HG03045 (cell line): ENCODE results near the gene ZC3H15.
A peak's percentile ranks its signal among the peaks of the same experiment; 100 is the strongest.
"Not testable (repeated sequence)": the region's sequence is repeated elsewhere in the genome, so short reads cannot be mapped to it uniquely, and the experiment has no call there.

Source experiments
- ATAC-seq: cut with Tn5 transposase; IDR thresholded peaks from one replicate; pipeline ENCODE4 v1.9.1; 2021; ENCODE audit warnings: mild to moderate bottlenecking, moderate library complexity; ENCODE audit not compliant: unreplicated experiment

ZC3H15 gene

DNA sequence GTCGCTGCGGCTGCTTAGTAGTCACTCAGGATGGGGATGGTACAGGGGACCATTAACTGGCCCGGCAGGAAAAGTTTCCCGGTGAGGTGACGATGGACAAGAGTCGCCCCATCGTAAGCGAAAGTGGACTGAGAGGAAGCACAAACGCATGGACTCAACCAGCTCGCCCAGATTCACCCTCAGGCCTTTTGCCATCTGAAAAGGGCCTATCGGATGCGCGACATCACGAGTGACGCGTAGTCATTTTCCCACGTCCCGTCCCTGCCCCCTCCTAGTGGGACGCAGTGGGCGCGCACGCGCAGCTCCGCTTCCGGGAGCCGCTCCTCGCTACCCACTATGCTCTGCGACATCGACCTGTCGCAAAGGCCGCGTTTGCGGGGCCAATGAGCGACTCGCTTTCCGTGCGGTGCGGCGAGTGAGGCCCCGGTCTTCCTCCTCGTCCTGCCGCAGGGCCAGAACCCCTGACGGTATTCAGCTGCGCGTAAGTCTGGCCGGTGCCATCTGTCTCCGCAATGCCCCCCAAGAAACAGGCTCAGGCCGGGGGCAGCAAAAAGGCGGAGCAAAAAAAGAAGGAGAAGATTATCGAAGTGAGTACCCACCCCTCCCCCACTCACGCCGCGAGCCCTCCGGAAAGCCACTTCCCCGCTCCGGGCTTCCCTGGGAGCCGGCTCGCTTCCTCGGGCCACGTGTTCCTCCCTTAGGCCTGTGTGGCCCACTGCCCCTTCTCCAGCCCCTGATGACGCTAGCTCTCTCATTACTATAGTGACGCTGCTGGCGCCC is at the start of gene ZC3H15:
Gene ZC3H15, plus strand, starts transcription at position 390 of the 780 bp plus-strand sequence. Its CDS starts 123 bp downstream, at position 513.
- ATAC-seq, result peak; percentile 82

DNA sequence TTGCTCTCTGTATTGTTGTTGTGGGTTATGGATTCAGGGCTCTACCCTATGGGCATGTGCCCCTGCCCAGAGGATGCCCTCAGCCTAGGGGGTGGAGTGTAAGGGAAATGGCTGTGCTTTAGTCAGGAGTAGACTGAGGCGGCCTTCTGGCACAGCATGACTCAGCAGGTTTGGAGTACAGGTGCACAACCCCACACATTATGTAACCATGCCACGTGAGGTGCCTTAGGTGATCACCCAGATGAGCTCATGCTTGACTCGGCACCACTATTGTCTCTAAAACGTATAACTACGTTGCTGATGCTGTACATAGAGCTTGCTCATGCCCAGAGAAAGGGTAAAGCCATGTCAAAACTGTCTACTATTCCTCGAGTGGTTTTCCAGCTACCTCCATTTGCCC is 48.3 kb upstream of the ZC3H15 start:
- ATAC-seq, result no peak

DNA sequence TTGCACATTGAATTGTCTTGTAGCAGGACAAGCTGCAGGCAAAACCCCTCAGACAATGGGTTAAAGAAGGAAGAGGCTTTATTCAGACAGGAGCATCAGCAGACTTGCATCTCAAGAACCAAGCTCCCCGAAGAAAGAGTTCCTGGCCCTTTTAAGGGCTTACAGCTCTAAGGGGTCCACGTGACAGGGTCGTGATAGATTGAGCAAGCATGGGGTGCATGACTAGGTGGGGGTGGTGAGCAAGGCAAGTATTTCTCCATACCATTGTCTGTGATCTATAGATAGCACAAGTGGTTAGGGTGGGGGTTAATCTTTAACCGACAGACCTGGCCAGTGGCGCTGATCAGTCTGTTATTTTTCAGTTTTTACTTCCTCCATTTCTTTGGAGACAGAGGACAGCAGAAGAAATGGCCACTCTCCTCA is 46.4 kb upstream of the ZC3H15 start:
- not testable (repeated sequence) for ATAC-seq

DNA sequence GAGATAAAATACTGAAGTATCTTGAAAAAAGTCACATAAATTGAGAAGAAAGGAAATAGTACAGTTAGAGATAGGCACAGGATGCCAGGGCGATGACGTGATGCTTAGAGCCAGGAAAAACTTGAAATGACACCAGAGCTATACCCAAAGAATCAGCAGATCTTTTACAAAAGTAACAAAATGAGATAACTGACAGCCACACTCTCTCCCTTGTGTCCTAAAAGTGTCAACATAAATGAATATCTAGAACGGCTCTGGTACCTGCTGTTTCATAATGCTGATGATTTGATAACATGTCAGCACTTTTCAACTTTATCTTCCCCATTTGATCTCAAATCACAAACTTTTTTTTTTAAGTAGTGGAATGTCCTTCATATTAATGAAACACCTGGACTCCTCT is 45.6 kb upstream of the ZC3H15 start:
- no peak for ATAC-seq

DNA sequence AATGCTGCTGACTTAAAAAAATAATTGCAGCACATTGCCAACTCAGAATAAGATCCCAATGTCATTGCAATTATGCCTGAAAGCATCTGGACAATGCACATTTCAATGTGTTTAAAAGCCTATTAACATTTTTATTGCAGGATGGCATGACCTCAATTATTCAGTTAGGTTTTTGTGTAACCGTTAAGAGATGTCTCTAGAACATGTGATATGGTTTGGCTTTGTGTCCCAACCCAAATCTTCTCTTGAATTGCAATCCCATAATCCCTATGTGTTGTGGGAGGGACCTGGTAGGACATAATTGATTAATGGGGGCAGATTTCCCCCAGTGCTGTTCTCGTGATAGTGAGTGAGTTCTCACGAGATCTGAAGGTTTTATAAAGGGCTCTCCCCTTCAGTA is 43.2 kb upstream of the ZC3H15 start:
- no peak for ATAC-seq

DNA sequence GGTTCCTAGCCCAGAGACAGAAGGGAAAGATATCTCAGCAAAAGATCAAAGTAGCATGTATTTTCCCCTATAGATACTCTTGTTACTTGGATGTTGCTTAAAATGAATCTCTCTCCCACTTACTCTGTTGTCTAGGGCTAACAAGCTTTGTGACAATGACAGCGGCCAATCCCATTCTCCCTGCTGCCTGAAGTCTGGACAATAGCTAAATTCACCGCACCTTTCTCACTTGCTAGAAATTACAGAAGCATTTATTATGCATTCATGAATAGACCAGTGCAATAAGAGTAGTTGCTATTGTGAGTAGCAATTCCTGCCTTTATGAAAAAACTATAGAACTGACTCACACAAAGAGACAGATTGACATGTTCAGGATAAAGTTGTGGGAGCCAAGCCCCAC is 42.2 kb upstream of the ZC3H15 start:
- ATAC-seq, result no peak

DNA sequence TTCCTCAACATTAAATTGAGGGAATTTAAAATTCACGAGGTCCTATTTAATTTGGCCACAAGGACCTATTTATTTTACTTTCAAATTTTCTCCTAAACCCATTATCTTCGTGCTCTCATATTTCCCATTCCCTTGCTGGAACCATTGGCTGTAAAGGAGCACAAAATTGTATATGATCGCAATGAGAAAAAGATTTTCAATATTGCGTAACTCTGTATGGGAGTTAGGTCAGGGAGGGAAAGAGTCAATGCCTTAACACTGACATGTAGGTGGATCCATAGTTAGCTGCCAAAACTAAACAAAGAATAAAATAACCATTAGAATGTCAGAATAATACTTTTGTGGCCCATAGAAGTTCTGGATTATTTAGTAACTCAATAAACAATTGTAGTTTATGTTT is 40.6 kb upstream of the ZC3H15 start:
- no peak for ATAC-seq

DNA sequence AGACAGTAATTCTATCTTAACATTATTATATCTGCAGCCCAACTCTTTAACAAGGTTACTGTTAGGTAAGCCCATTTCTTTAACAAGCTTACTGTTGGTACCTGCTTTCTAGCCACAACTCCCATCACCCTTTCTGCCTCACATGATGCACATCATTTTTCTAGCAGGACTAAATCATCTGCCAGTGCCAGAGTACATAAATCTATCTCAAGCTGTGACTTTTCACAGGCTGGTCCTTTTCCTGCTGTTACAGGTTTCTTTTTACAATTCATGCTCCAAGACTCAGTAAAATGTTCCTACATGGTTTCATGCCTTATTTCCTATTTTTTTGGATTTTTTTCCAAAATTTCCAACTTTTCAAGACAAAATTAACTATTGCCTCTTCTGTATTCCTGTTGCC is 30.4 kb upstream of the ZC3H15 start:
- no peak for ATAC-seq

DNA sequence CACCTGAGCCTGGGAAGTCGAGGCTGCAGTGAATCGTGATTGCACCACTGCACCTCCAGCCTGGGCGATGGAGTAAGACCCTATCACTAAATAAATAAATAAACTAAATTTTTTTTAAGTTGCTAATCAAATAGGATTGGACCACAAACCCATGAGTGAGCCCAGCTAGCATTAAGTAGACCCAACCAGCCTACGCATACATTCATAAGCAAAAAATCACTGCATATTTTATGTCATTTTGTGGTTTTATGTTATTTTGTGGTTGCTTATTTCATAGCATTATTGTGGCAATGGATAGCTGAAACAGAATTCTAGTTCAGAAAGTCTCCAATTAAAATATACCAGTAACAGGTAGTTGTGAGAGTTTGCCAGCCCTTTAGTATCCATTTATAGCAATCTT is 29.1 kb upstream of the ZC3H15 start:
- no peak for ATAC-seq

DNA sequence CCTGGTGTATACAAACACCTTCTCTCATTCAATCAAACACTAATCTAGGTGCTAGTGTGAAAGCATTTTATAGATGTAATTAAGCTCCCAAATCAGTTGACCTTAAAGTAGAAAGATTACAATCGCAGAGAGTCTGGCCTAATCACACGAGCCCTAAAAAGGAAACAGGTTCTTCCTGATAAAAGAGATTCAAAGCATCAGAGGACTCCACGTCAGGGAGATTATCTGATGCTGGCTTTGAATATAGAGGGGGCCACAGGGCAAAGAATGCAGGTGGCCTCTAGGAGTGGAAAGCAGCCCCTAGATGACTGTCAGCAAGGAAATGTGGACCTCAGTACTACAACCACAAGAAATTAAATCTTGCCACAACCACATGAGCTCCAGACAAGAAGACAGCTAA is 28.2 kb upstream of the ZC3H15 start:
- no peak for ATAC-seq

DNA sequence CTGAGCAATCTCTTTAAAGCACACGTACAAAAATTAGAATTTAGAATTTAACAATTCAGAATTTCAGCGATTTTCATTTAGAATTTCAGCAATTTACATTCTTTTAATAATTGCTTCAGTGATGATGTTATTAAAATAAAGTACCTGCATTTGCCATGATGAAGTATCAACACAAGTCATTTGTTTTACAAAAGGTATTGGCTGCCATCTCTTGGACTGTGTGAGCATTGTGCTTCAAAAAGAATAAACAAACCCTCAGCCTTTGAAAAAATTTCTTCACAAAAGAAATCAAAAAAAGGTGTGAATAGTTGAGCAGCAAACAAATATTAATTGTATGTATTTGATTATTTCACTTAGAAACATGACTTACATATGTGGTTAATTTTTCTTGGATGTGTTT is 27.1 kb upstream of the ZC3H15 start:
- ATAC-seq, result no peak

DNA sequence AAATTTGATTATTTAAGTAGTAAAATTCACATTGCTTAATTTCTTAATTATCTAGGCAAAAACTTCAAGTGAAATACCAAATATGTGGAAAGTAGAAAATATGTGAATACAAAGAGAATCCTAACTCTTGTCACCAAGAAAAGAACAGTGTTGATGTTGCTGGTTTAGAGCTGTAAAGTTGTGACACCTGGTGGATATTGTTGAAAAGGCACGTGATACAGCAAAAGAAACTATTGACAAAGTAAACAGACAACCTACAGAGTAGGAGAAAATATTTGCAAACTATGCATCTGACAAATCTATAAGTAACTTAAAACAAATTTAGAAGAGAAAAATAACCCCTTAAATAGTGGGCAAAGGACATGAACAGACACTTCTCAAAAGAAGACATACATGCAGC is 25.6 kb upstream of the ZC3H15 start:
- ATAC-seq, result no peak

DNA sequence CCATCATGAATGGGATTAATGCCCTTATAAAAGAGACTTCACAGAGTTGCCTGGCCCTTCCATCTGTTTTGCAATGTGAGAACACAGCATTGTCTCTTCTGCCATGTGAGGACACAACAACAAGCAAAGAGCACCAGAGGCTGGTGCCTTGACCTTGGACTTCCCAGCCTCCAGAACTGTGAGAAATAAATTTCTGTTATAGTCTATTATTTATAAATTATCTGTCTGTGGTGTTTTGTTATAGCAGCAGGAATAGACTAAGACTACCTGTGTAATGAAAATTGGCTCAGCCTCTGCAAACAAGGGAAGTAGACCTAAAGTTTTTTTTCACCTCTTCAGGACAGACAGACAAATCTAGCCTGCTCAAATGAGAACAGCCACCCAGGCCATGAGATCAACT is 19.3 kb upstream of the ZC3H15 start:
- no peak for ATAC-seq

DNA sequence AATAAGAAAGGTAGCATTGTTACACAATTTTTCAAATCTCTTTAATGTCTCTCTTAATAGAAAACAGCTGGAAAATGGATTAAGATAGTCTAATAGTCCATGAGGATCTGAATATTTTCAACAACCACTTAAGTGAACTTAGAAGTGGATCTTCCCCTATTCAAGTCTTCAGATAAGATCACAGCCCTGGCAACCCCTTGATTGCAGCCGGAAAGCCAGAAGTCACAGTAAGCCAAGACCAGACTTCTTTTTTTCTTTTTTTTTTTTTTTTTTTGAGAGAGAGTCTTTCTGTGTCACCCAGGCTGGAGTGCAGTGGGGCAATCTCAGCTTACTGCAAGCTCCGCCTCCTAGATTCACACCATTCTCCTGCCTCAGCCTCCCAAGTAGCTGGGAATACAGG is 18.6 kb upstream of the ZC3H15 start:
- no peak for ATAC-seq

DNA sequence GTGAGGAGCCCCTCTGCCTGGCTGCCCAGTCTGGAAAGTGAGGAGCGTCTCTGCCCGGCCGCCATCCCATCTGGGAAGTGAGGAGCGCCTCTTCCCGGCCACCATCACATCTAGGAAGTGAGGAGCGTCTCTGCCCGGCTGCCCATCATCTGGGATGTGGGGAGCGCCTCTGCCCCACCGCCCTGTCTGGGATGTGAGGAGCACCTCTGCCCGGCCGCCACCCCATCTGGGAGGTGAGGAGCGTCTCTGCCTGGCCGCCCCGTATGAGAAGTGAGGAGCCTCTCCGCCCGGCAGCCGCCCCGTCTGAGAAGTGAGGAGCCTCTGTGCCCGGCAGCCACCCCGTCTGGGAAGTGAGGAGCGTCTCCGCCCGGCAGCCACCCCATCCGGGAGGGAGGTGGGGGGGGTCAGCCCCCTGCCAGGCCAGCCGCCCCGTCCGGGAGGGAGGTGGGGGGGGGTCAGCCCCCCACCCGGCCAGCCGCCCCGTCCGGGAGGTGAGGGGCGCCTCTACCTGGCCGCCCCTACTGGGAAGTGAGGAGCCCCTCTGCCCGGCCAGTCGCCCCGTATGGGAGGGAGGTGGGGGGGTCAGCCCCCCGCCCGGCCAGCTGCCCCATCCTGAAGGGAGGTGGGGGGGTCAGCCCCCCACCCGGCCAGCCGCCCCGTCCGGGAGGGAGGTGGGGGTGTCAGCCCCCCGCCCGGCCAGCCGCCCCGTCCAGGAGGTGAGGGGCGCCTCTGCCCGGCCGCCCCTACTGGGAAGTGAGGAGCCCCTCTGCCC is 13.2 kb upstream of the ZC3H15 start:
- not testable (repeated sequence) for ATAC-seq

DNA sequence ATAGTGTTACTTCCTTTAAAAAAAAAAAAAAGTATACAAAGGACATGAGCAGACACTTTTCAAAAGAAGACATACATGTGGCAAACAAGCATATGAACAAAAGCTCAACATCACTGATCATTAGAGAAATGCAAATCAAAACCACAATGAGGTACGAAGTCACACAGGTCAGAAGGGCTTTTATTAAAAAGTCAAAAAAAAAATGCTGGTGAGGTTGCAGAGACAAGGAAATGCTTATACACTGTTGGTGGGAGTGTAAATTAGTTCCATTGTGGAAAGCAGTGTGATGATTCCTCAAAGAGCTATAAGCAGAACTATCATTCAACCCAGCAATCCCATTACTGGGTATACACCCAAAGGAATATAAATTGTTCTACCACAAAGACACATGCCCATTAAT is 11.8 kb upstream of the ZC3H15 start:
- ATAC-seq, result not testable (repeated sequence)

DNA sequence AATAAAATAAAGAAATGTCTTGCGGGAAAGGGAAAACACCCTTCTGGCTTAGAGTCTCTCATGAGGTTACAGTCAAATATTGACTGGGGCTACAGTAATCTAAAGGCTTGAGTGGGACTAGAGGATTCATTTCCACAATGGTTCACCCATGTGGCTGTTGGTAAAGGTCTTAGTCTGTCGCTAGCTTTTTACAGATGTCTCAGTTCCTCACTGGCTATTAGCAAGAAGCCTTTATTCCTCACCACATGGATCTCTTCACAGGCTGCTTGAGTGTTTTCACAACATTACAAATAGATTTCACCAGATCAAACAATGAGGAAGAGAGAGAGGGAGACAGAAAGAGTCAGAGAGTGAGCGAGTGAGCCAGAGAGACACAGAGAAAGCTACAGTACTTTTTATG is 8.3 kb upstream of the ZC3H15 start:
- ATAC-seq, result no peak

DNA sequence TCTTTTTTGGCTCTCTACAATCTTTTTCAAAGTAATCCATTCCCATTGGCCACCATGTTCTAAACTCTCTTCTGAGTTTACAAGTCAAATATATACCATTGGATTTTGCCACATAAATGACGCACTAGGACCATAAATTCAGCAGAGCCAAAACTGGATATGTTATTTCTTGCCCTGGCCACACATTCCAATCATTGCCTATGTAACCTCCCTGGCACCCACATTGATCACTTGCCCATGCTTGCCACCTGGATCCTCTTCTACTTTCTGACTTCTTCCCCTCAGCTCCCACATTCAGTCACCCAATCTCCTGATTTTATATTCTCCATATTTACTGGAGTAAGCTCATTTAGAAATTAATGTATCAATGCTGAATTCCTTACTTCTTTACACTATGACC is 5.1 kb upstream of the ZC3H15 start:
- no peak for ATAC-seq

DNA sequence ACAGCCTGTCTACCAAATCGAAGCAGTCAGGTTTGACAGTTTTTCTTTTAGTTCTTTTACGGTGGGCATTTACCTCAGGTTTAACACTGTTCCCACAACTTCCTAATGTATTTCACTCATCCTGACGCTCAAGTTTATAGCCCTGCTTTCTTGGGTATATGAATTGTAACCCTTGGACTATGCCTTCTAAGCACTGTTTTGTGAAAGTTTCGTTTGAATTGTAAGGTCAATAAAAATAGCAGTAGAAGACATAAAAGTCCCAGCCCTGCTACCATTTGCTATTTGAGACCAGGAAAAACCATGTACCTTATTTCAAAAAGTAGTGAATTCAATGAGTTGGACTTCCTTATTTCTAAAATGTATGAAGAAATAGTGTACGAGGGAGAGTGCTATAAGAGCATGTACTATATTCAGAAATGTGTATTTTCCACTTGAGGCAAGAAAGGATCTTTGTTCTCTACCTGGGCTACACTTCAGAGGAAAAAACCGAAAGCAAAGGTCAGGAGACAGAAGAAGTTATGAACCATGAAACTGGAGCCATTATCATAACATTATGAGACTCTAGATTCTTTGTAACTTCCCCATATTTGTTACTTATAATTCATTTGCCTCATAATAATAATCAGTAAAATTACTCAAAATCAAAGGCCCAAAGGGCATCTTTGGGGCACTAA is 1.9 kb upstream of the ZC3H15 start:
- ATAC-seq, result no peak

DNA sequence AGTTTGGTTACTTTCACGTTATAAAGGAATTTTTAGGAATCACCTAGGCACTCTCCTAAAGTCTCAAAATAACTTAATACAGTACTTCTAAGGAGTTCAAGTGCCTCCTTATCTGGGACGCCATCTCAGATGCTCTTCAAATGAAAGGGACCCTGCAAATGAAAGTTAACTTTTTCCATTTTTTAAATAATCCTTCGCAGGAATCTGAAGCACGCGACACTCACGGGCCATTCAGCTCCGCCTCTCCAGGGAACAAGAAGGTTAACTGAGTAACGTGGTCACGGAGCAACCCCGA is 537 bp upstream of the ZC3H15 start:
- ATAC-seq, result no peak

DNA sequence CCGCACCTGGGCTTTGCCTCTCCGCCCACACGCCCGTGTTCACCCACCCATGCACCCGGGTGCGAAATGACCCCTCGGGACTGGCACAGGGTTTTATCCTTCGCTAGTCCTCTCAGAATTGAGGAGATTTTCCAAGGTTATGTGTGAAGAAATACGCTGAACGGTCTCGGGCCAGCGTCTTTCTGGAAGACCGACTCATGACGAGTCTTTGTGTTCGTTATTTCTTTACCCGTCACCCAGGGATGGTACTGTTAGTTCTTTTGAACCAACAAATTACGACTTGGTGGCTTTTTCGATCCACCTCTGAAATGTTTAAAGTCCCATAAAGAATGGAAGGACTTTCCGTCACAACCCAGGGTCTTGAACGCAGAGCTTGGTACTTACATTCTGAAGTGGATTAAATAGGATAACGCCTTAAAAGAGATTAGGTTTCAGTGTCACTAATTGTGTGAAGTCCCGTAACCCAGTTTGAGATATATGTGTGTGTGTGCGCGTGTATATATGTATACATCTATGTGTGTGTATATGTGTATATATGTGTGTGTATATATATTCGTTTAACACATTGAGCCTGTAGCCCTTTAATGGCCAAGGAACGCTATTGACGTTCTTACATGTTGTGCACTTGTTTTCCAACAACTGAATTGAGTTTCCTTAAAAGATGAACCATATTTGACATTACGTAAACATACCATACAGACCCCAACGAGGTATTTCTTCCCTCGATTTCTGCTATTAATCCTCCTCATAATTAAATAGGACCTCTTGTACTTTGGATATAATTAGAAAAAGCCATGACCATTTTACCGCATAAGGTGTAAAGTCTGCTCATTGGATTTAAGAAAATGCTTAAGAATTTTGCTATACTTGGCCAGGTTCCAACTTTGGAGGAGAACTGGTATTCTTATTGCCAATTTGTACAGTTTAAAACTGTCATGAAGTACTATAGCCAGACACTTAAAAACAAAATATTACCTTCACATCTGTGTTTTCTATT is 889 bp downstream of the ZC3H15 start:
- no peak for ATAC-seq
